HG03520 (cell line): Measurements from ENCODE around the gene LALBA.
"Not testable (repeated sequence)": the region's sequence is repeated elsewhere in the genome, so short reads cannot be mapped to it uniquely, and the experiment has no call there.

Experiments
- ATAC-seq: cut with Tn5 transposase; IDR thresholded peaks from one replicate; pipeline ENCODE4 v1.9.1; 2021; ENCODE audit warnings: mild to moderate bottlenecking, moderate library complexity; ENCODE audit not compliant: unreplicated experiment

The LALBA gene

DNA sequence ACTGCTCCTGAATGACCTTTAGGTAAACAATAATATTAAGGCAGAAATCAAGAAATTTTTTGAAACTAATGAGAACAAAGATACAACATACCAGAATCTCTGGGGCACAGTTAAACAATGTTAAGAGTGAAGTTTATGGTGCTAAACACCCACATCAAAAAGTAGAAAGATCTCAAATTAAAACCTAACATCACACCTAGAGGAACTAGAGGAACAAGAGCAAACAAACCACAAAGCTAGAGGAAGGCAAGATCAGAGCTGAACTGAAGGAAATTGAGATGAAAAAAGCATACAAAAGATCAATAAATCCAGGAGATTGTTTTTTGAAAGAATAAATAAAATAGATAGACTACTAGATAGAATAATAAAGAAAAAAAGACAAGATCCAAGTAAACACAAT is 37.2 kb downstream of the LALBA start:
- no peak for ATAC-seq

- no peak for ATAC-seq
Measured at GRCh38 chr12:48527891-48528670, 41.8 kb downstream of the LALBA start.

DNA sequence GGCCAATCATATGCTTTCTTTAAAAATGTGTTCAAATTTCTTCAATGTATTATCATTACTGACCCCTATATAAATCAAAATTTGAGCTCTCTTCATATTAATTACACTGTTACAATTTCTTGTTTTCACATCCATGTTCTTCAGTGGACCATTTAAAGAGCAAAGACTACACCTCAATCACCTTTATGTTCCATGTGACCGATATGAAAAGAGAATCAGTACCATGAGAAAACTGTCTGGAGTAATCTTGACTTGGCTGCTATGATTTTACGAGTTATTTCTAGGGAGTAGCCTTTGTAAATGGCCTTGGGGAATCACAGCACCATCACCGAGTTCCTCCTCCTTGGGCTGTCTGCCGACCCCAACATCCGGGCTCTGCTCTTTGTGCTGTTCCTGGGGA is 44.5 kb downstream of the LALBA start, which contains the start of gene OR8S1:
OR8S1 (plus strand) TSS at position 301 of the 400 bp plus-strand sequence; CDS start at position 301, 0 bp downstream.
- ATAC-seq: no peak

- ATAC-seq: not testable (repeated sequence)
Measured at GRCh38 chr12:48520381-48520780, 49.5 kb downstream of the LALBA start.
